ENCODE measurements around the gene ZNF547. TPM values are rescaled to one million over a fixed set of nuclear protein-coding genes. Genes with fewer than 3 reads are reported as not detected.

The ZNF547 gene
- total and polyA plus RNA-seq, 2 experiments from 2014 or later: 1.1 to 4.9 TPM

DNA sequence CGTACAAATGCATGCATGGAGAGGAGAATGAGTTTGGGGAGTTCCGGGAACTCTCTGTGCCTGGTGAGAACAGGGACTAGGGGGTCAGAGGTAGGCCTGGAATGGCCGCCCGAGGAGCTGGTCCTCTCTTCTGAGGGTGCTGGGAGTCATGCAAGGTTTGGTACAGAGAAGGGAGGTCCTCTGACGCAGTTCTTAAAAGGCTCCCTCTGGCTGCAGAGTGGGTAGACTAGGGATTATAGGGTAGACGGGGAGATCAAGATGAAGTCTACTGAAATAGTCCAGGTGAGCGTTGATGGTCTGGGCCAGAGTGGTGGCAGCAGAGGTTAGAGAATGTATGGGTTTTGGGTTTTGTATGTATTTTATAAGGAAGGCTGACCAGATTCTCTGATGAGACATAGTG lies 11.5 kb upstream of the ZNF547 start (continued):
- TF ChIP-seq, protein P1, sequence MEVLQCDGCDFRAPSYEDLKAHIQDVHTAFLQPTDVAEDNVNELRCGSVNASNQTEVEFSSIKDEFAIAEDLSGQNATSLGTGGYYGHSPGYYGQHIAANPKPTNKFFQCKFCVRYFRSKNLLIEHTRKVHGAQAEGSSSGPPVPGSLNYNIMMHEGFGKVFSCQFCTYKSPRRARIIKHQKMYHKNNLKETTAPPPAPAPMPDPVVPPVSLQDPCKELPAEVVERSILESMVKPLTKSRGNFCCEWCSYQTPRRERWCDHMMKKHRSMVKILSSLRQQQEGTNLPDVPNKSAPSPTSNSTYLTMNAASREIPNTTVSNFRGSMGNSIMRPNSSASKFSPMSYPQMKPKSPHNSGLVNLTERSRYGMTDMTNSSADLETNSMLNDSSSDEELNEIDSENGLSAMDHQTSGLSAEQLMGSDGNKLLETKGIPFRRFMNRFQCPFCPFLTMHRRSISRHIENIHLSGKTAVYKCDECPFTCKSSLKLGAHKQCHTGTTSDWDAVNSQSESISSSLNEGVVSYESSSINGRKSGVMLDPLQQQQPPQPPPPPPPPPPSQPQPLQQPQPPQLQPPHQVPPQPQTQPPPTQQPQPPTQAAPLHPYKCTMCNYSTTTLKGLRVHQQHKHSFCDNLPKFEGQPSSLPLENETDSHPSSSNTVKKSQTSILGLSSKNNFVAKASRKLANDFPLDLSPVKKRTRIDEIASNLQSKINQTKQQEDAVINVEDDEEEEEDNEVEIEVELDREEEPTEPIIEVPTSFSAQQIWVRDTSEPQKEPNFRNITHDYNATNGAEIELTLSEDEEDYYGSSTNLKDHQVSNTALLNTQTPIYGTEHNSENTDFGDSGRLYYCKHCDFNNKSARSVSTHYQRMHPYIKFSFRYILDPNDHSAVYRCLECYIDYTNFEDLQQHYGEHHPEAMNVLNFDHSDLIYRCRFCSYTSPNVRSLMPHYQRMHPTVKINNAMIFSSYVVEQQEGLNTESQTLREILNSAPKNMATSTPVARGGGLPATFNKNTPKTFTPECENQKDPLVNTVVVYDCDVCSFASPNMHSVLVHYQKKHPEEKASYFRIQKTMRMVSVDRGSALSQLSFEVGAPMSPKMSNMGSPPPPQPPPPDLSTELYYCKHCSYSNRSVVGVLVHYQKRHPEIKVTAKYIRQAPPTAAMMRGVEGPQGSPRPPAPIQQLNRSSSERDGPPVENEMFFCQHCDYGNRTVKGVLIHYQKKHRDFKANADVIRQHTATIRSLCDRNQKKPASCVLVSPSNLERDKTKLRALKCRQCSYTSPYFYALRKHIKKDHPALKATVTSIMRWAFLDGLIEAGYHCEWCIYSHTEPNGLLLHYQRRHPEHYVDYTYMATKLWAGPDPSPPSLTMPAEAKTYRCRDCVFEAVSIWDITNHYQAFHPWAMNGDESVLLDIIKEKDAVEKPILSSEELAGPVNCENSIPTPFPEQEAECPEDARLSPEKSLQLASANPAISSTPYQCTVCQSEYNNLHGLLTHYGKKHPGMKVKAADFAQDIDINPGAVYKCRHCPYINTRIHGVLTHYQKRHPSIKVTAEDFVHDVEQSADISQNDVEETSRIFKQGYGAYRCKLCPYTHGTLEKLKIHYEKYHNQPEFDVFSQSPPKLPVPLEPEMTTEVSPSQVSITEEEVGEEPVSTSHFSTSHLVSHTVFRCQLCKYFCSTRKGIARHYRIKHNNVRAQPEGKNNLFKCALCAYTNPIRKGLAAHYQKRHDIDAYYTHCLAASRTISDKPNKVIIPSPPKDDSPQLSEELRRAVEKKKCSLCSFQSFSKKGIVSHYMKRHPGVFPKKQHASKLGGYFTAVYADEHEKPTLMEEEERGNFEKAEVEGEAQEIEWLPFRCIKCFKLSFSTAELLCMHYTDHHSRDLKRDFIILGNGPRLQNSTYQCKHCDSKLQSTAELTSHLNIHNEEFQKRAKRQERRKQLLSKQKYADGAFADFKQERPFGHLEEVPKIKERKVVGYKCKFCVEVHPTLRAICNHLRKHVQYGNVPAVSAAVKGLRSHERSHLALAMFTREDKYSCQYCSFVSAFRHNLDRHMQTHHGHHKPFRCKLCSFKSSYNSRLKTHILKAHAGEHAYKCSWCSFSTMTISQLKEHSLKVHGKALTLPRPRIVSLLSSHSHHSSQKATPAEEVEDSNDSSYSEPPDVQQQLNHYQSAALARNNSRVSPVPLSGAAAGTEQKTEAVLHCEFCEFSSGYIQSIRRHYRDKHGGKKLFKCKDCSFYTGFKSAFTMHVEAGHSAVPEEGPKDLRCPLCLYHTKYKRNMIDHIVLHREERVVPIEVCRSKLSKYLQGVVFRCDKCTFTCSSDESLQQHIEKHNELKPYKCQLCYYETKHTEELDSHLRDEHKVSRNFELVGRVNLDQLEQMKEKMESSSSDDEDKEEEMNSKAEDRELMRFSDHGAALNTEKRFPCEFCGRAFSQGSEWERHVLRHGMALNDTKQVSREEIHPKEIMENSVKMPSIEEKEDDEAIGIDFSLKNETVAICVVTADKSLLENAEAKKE (CRISPR knock-in tag; IDR thresholded peaks at IDR 0.05): no peak
- TF ChIP-seq EZH2phosphoT487 (IDR thresholded peaks at IDR 0.05; ENCODE audit: unreplicated experiment) (no peak), JUNB (IDR thresholded peaks at IDR 0.05; ENCODE audit: unreplicated experiment) (no peak), ZNF114 (CRISPR knock-in tag; IDR thresholded peaks at IDR 0.05) (no peak)
- TF ChIP-seq, protein P2, sequence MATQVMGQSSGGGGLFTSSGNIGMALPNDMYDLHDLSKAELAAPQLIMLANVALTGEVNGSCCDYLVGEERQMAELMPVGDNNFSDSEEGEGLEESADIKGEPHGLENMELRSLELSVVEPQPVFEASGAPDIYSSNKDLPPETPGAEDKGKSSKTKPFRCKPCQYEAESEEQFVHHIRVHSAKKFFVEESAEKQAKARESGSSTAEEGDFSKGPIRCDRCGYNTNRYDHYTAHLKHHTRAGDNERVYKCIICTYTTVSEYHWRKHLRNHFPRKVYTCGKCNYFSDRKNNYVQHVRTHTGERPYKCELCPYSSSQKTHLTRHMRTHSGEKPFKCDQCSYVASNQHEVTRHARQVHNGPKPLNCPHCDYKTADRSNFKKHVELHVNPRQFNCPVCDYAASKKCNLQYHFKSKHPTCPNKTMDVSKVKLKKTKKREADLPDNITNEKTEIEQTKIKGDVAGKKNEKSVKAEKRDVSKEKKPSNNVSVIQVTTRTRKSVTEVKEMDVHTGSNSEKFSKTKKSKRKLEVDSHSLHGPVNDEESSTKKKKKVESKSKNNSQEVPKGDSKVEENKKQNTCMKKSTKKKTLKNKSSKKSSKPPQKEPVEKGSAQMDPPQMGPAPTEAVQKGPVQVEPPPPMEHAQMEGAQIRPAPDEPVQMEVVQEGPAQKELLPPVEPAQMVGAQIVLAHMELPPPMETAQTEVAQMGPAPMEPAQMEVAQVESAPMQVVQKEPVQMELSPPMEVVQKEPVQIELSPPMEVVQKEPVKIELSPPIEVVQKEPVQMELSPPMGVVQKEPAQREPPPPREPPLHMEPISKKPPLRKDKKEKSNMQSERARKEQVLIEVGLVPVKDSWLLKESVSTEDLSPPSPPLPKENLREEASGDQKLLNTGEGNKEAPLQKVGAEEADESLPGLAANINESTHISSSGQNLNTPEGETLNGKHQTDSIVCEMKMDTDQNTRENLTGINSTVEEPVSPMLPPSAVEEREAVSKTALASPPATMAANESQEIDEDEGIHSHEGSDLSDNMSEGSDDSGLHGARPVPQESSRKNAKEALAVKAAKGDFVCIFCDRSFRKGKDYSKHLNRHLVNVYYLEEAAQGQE (IDR thresholded peaks at IDR 0.05; ENCODE audit: unreplicated experiment): no peak

DNA sequence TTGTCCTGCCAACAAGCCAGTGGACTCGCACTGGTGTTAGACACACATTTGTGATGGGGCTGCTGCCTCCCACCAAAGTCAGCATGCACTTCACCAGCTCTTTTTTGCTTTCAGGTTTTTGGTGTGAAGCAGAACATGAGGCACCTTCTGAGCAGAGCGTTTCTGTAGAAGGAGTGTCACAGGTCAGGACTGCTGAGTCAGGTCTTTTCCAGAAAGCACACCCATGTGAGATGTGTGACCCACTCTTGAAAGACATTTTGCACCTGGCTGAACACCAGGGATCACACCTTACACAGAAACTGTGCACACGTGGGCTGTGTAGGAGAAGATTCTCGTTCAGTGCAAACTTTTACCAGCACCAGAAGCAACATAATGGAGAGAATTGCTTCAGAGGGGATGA lies 7.4 kb upstream of the ZNF547 start:
- Mint-ChIP-seq H3K27me3 (ENCODE audit: insufficient read depth, low read depth, poor library complexity) (peaks cover 13% of the 10 kb centered on the region), H3K36me3 (ENCODE audit: low read depth) (peaks cover 42% of the 10 kb centered on the region), H3K27ac (no peak overlapping the region), H3K4me1 (peaks cover 13% of the 10 kb centered on the region), H3K4me3 (no peak overlapping the region), H3K9me3 (no peaks in the 10 kb centered on the region; the same call in 2 of the 3 replicates)
- Histone ChIP-seq H3K4me2 (no peak overlapping the region), H4K20me1 (replicated peaks; ENCODE audit: insufficient read depth) (0 out of 2 replicates have a peak, but pooled peaks cover 2% of the 10 kb centered on the region), H3K27ac (ENCODE audit: low read depth) (no peak overlapping the region), H3K79me2 (replicated peaks; ENCODE audit: insufficient read depth) (peaks cover 30% of the 10 kb centered on the region), H3K4me3 (no peak overlapping the region), H3K9me2 (ENCODE audit: insufficient read depth) (no peaks in the 10 kb centered on the region), H3K4me1 (ENCODE audit: insufficient read depth) (peaks cover 7% of the 10 kb centered on the region), H3F3A (replicated peaks; ENCODE audit: low read depth) (no peaks in the 10 kb centered on the region), H3K27me3 (ENCODE audit: insufficient read depth) (no peaks in the 10 kb centered on the region), H3K36me3 (ENCODE audit: insufficient read depth) (no peaks in the 10 kb centered on the region; the same call in 1 of the 2 replicates), H2AFZ (no peak overlapping the region)
- DNase-seq (ENCODE audit: low spot score) (no peak), ATAC-seq (no peak)
- TF ChIP-seq, protein P1 (CRISPR knock-in tag; IDR thresholded peaks at IDR 0.05): no peak

Data from GM23338 (cell line).